Measurements from ENCODE around the gene IFRD2.
"Not testable (repeated sequence)": the region's sequence is repeated elsewhere in the genome, so short reads cannot be mapped to it uniquely, and the experiment has no call there.

IFRD2 gene

DNA sequence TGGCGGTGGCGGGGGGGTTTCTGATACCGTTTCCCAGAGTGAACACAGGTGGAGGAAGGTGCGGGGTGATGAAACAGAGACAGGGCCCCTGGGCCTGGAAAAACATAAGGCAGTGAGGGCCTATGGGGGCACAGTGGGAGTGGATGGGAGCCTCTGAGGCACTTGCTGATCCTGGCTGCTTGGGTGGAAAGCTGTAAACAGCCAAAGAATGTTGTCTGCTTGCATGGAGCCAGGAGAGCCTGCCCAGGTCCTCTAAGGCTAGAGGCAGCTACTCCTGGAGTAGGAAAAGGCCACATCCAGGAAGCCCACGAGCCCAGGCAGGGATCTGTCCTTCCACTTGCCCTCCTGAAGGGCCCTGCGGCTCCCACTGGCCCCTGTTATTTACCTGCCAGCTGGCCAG is 26.2 kb downstream of the IFRD2 start:
- DNase-seq = no peak

DNA sequence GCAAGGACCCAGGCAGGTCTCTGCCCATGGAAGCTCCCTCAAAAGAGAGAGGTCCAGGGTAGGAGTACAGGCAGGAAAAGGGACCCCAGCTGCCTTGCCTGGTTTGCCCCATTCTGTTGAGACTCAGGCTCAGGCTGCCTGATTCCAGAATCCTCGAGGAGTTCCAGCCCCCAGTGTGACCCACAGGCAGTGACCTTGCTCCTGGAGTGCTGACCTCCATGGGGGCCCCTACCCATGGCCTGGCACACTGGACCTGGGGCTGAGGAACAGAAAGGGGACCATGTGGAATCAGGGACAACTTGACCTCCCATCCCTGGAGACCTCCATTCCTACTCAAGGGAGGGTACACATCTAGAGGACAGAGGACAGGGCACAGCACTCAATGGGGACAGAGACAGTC is 26.7 kb downstream of the IFRD2 start:
- DNase-seq = no peak

DNA sequence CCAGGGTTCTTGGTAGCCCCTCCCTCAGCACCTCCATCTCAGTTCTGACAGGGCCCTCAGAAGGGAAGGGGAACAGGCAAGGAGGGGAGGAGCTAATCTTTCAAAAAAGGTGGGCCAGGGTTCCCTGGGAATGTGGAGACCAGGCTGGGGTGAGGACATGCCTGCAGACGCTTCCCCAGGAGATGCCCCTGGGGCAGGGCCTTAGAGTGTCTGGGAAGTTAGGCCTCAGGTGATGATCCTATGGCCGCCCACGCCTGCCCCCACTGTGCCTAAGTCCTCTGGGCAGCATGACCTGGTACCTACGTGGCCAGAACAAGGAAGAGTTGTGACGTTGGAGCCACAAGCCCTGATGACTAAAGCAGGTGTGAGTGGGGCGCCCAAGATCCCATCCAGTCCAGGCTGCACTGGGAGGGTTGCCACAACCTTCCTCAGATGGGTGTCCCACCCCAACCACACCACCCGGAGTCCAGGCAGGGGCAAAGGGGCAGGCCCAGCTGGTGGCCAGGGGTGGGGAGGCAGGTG is 27.2 kb downstream of the IFRD2 start:
- no peak for DNase-seq

DNA sequence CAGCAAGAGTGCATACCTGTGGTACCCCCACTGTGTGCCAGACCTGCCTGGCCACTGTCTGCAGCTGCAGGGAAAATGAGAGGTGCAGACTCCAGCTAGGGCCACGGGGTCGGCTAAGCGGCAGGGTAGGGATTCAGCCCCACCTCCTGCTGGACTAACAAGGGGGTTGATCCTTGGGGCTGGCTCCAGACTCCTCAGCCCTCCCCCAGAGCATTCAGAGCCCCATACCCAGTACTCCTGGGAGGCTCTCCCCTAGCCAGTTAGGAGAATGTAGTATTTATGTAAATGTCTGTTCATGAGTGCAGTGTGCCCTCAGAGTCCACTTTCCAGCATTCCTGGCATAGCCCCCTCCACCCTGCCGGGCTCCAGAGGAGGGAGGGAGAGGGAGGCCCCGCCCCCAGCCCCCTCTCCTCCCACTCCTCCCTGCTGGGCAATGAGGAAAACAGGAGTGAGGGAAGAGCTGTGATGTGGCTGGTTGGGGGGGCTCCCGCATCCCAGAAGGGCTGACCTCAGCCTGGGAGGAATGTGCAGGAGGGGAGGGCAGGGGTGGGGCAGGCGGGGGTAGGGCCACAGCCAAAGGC is 27.8 kb downstream of the IFRD2 start:
- peak; percentile 34 to 68 for DNase-seq

DNA sequence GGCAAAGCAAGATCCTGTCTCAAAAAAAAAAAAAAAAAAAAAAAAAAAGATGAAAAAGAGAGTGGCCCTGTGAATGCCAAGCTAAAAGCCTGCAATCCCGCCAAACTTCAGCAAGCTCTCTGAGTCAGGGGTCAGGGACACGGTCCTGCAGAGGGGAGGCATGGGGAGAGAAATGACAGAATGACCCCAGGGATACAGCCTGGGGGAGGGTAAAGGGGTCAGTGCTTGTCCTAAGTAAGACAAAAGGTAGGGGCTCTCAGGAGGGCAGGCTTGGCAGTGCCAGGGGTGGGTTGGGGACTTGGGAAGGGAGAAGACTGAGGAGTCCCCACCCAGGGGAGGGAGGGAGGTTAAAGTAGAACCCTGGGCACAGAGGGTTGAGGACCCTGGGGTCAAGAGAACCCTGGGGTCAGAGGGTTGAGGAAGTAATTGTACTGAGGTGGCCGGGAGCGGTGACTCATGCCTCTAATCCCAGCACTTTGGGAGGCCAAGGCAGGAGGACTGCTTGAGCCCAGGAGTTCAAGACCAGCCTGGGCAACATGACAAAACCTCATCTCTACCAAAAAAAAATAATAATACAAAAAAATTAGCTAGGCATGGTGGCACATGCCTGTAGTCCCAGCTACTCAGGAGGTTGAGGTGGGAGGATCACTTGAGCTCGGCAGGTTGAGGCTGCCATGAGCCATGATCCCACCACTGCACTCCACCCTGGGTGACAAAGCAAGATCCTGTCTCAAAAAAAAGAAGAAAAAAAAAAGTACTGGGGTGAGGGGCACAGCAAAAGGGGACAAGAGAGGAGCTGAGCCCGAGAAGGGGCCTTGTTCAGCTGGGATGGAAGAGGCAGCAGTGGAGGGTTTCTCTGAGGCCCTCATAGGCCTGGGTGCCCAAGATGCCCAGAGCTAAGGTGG is 28.5 kb downstream of the IFRD2 start:
- no peak for DNase-seq

DNA sequence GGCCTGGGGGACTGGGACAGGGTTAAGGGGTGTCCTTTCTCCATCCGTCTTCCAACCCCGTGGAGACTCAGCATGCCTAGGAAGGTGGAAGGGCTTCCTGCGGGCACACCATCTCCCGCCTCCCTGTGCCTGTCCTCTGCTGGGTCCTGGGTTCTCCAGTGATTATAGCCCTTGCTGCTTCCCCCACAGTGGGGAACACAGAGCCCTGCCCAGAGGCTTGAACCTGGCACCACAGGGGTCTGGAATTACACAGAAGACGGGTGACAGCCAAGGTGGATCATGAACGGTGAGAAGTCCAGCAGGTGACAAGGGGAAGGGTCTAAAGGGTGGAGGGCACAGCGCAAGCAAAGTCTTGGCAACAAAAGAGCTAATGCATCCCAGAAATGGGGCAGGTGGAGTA is 29.5 kb downstream of the IFRD2 start:
- DNase-seq = no peak

DNA sequence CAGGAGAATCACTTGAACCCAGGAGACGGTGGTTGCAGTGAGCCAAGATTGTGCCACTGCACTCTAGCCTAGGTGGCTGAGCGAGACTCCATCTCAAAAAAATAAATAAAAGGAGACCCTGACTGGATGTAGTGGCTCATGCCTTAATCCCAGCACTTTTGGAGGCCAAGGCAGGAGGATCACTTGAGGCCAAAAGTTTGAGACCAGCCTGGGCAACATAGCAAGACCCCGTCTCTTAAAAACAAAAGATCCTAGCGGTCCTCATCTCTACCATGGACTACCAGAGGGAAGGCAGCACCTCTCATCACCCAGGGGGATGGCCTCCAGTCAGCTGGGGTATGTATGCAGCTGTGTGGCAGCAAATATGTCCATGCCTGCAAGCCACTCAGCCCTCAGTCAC is 30.0 kb downstream of the IFRD2 start:
- DNase-seq = not testable (repeated sequence)

DNA sequence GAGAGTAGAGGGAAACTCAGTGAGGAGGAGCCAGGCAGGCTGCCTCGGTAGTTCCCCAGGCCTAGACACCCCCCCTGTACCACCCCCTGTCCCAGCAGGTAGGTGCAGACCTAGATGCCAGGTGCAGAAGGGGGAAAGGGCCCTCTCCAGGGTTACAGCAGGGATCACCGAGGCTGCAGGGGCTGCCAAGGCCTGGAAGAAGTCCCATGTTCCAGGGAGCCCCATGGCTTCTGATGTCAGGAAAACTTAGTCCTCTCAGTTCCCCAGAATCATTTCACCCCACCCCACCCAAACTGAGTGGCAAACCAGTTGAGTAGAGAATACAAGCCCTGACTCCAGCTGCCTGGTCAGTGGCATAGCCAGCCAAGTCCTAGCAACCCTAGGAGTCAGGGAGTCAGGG is 30.7 kb downstream of the IFRD2 start:
- DNase-seq = no peak

DNA sequence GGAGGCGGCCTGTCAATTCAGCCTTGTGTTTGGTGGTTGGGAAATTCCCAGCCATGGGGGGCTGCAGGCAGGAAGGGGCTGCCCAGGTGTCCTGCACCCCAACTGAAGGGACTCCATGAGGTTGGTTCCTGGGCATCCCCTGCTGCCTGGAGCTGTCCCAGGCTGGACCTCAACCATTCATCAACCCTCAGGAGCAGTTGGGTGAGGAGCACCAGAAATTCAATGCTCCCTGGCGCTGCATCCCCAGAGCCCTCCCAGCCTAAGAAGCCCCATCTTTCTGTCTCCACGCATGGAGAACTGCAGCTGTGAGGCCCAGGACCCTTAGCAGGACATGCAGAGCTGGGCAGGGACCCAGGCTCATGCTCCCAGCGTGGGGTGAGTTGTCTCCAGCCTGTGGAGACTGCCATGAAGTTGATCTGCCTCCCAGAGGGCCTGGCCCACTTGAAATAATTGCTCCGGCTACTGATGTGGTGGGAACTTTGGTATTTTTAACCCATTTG is 31.2 kb downstream of the IFRD2 start:
- no peak for DNase-seq

DNA sequence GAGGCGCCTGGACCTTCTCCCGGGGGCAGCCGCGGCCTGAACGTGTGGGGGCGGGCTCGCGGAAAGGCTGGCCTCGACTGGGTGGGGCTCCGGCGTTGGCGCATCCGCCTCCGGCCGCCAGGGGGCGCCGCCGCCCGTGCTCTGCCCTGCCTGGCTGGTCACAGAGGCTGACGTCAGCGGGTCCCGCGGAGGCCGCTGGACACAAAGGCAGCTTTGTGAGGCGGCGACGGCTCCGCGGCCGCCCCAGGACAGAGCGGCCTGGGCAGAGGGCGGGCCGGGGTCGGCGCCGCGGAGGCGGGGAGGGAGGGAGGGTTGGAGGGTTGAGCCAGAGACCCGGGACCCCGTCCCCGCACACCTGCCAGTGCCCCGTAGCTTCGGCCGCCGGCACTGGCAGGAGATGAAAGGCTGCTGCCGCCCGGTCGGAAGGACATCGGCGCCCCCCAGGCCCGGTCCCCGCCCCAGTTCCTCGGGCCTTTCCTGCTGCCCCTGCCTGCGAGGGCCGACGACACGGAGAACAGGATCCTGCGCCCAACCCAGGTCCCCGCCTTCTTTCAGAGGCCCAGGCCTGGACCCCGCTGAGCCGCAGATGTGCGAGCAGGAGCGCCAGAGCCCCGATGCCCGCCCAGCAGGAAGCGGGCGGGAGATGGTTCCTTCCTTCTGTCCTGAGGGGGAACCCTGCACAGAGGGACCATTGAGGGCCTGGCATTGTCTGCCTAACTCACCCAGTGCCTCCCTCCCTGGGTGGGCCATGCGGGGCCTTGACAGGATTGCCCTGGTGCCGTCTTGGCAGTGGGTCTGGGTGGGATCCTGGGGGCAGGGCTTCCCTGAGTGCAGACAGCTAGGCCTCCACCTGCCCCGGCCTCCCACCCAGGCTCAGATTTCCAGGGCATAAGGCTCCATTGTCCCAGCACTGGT is 31.9 kb downstream of the IFRD2 start:
- peak; percentile 67 to 93 for DNase-seq

DNA sequence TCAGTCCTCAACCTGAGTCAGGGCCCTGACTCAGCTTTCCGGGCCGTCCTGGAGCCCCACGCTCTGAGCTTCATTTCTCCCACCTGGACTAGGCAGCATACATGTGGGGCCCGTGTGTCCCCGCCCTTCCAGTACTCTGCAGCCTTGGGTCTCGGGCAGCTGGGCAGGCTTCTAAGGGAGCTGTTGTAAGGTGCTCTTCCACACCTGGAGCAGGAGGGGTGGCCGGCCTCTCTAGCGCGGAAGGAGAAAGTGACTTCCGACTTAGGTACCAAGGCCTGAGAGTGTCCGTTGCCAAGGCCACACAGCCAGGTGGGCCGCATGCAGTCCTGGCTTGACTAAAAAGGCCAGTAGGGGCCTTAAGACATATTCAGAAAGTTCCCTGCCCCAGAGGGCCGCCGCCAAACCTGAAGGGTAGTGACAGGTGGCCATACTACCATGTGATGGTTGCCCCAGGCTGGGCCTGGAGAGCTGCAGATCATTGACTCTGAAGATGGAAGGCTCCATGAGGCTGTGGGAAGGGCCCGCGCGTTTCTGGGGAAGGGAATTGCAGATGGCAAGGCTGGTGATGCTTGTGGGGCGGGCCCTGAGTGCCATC is 32.7 kb downstream of the IFRD2 start:
- DNase-seq = no peak

DNA sequence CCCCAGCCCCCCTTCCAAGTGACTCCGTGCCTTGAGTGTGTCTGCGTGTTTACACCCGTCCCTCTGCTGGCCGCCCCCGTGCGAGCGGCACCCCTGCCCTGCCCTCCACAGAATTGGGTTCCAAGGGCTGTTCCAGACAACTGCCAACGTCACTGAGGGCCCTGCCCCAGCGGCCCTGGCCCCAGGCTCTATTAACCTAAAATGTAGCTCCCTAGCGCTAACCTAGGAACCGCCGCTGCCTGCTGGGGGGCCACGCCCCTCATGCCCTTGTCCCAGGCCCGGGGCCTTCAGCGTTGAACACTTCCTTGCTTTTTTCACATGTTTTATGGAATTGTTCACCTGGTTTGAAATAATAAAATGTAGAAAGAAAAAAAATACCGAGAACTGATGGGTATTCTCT is 33.2 kb downstream of the IFRD2 start:
- DNase-seq = no peak

DNA sequence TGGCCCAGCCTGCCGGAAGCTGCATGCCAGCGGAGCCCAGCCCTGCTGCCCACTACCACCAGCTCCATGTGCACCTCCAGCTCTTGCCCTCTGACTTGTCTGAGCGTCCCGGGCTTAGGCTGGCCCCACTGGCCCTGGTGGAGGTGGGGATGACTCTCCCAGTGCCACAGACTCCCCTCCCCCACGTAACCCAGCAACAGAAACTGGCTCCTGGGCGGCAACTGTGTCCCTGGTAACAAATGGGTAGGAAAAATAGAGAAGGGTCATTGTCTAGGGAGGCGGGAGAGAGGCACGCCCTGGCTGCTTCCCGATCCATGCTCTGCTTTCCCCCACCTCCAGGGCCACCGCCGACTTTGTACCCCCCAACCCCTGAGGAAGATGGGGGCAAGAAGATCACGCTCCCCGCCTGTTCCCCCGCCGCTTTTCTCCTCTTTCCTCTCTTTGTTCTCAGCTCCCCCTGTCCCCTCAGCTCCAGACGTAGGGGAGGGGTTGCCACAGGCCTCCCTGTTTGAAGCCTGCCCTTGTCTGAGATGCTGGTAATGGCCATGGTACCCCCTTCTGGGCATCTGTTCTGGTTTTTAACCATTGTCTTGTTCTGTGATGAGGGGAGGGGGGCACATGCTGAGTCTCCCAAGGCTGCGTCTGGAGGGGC is 34.1 kb downstream of the IFRD2 start:
- peak; percentile 33 to 73 for DNase-seq

DNA sequence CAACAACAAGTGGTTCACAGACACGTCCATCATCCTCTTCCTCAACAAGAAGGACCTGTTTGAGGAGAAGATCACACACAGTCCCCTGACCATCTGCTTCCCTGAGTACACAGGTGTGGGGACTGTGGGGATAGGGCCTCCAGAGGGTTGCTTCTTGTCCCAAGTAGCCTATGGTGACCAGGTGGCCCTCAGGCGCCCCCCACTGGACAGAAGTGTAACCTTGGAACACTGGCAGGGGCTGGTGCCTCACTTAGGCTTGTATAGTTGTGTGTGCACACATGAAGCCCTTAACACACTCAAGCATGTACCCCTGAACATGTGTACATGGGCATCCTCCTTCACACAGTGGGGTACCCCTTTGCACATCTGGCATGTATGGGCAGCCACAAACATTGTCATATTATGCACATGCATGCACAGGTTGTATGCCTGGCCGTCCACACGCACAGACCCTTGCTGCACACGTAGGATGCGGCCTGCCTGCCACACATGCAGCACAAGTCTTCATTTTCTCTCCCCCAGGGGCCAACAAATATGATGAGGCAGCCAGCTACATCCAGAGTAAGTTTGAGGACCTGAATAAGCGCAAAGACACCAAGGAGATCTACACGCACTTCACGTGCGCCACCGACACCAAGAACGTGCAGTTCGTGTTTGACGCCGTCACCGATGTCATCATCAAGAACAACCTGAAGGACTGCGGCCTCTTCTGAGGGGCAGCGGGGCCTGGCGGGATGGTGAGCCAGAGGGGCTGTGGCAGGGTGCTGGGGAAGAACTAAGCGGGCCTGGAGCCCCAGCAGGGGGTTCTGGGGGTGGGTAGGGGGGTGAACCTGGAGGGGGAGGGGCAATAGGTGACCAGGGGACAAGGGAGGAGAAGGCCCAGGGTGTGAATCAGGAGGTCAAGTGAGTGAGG is 35.0 kb downstream of the IFRD2 start:
- DNase-seq = peak in 1 of 2 experiments; percentile 45

DNA sequence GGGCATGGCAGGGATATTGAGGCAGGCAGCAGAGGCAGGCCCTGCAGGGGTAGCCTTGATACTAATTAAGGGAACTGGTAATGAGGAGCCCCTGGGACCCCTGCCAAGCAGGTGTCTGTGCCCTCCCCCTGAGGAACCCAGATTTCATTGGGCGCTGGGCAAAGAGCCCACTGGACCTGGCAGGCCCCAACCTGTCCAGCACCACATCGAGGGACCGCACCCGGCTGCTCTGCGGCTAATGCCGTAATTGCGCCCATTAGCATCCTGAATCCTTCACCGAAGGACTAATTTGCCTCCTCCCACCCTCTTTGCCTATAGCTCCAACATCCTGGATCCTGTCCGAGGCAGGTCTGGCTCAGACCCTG is 37.0 kb downstream of the IFRD2 start:
- DNase-seq = peak in 1 of 2 experiments; percentile 79

DNA sequence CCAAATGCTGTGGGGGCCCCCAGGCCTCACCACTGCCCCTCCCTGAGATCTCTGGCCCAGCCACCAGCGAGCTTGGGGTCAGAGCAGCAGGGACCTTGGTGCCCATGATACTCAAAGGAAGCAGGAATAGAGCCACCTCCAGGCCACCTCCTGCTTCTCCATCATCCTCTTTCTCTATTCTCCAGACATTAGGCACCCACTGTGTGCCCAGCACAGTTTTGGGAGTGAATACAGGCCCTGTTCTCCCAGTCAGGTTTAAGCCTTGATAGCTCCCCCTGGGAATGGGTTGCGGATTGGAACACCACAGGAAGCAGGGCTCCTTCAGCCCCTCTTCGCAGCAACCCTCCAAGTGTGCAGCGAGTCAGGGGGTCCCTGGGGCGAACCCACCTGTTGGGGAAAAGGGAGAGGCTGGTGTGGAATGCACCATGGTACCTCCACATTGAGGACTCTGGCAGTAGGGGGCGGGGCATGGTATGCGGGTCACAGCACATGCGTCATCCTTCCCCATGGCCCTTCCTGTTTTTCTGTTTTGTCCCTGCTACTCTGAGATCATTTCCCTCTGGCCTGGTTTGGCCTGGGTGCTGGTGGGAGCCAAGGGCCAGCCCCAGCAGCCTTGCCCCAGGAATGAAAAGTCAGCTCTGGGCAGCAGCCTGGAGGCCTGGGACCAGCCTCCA is 37.5 kb downstream of the IFRD2 start:
- DNase-seq = no peak

DNA sequence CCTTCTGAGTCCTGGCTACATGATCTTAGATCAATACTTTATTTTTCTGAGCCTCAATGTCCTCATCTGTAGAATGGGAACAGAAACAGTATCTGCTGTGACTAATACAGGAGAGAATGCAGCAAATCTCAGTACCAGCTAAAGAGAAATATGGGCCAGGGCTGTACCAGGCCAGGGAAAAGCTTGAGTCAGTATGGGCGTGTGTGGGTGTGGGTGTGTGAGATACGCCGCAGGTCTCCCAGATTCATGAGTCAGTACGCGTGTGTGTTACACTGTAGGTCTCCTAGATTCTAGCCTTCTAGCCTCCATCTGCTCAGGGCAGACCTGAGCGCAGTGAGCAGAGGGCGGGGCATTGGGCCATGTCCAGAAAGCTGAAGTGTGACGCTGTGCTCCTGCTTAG is 41.0 kb downstream of the IFRD2 start:
- DNase-seq = no peak

DNA sequence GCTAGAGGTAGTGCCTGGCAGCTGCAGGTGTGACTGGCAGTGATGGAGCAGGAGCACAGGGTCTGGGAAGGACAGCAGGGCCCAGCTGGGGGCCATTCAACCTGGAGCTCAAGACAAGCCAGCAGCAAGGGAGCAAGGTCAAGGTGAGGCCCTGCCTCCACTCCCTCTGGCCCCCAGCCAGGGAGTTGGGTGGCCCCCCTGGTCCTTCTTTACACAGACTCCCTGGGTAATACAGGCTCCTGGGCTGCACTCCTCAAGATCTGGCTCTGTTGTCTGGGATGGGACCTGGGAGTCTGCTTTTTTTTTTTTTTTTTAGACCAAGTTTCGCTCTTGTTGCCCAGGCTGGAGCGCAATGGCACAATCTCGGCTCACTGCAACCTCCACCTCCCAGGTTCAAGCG is 41.7 kb downstream of the IFRD2 start:
- DNase-seq = no peak

DNA sequence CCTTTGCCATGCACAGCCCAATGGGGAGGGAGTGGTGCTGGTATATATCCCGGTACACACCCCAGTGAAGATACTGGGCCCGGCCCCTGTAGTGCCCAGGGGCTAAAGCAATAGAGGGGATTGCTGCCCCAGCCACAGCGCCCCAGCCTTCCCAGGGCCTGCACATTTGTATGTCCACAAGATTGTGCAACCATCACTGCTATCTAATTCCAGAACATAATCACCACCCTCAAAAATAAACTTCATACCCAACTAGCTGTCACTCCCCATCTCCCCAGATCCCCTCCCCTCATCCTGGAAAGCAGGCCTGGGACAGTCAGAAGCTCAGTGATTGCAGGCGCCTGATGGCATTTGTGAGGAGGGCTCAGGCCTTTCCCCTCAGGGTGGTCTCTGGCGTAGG is 42.8 kb downstream of the IFRD2 start:
- no peak for DNase-seq

DNA sequence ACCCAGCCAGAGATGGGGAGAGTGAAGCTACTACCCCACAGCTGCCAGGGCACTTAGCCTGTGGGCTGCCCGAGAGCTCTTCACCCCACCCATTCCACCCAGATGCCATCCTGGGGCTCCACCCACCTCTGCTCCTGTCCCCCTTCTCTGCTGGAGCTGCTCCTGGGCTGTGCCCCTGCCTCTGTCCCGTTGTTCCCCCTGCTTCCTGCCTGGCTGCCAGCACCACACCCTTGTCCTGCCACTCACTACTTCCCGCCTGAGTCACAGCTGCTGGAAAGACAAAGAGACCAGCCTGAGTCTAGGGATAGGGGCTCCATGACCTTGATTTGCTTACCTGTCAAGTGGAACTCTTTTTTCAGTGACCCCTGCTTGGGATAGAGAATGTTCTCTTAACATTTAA is 43.8 kb downstream of the IFRD2 start:
- peak; percentile 79 to 87 for DNase-seq

All from NCI-H526 (cell line).